Measurements from ENCODE around the gene IGFN1. TPM values are rescaled to one million over a fixed set of nuclear protein-coding genes. Genes with fewer than 3 reads are reported as not detected.

IGFN1 gene
- total and polyA plus RNA-seq, 2 donors (not counting 3 experiments of a cell fraction or from before 2014, with no cell fraction given) = not detected

- no peak overlapping the region for H3K27ac ChIP-seq (ENCODE audit: insufficient read depth, low read depth, low read length)
- H3K27me3 ChIP-seq (ENCODE audit: control insufficient read depth in 2 of 2, insufficient read depth in 2 of 2, low read length in 2 of 2) = peaks cover 2 to 4% of the 10 kb centered on the region in 2 experiments
- no peak overlapping the region for H3K9ac ChIP-seq (replicated peaks; ENCODE audit: extremely low read depth, insufficient read depth, low read length)
- H3K9me1 ChIP-seq (replicated peaks; ENCODE audit: control insufficient read depth, extremely low read depth, insufficient read depth, low read length) = no peaks in the 10 kb centered on the region
- H3K4me1 ChIP-seq (ENCODE audit: control insufficient read depth, extremely low read depth, insufficient read depth, low read length) = no peaks in the 10 kb centered on the region
- no peak overlapping the region for H3K4me3 ChIP-seq (replicated peaks in 1 of 3; ENCODE audit: insufficient read depth in 1 of 3, low read depth in 1 of 3, low read length in 3 of 3)
- FAIRE-seq (no peak), DNase-seq (ENCODE audit: low read depth, low spot score) (no peak)
- no TSS peak for BruUV-seq (replicated peaks)
- H4K20me1 ChIP-seq (replicated peaks; ENCODE audit: control insufficient read depth, extremely low read depth, insufficient read depth, low read length) = no peaks in the 10 kb centered on the region
- no peak overlapping the region for H2AFZ ChIP-seq (ENCODE audit: low read depth, low read length)
- intact Hi-C loops (cut with micrococcal nuclease) (no loop called here), dilution Hi-C loops (cut with MboI; ENCODE audit: extremely low pct_ligation_motif_present, low sequenced_read_pairs) (no loop called here)
- no peaks in the 10 kb centered on the region for H3K79me2 ChIP-seq (ENCODE audit: control insufficient read depth, insufficient read depth, low read length)
- POLR2A ChIA-PET = no interaction called here
- H3K9me3 ChIP-seq (replicated peaks; ENCODE audit: control insufficient read depth, insufficient read depth, low read length) = no peaks in the 10 kb centered on the region
- TF ChIP-seq EZH2 (IDR thresholded peaks at IDR 0.05; ENCODE audit: borderline replicate concordance, low read depth, low read length, severe bottlenecking) (no peak), POLR2A (IDR thresholded peaks at IDR 0.05; ENCODE audit: low read depth, low read length) (no peak), CTCF (IDR thresholded peaks at IDR 0.05; ENCODE audit: extremely low read depth in 1 of 2, insufficient read depth in 1 of 2, low read depth in 1 of 2, low read length in 2 of 2) (no peak), MAX (IDR thresholded peaks at IDR 0.05; ENCODE audit: insufficient read depth, insufficient read length) (no peak), GATA2 (IDR thresholded peaks at IDR 0.05; ENCODE audit: insufficient read depth, insufficient read length, low read depth, low read length) (no peak), JUN (IDR thresholded peaks at IDR 0.05; ENCODE audit: borderline replicate concordance, insufficient read depth, insufficient read length, low read depth) (no peak), MYC (IDR thresholded peaks at IDR 0.05; ENCODE audit: low read depth, low read length) (no peak), FOS (IDR thresholded peaks at IDR 0.05; ENCODE audit: borderline replicate concordance, insufficient read depth, low read length) (no peak), POLR2AphosphoS5 (IDR thresholded peaks at IDR 0.05; ENCODE audit: insufficient read depth, low read depth, low read length) (no peak)
- CTCF ChIA-PET = no interaction called here
- H3K36me3 ChIP-seq (ENCODE audit: control insufficient read depth in 2 of 2, extremely low read depth in 1 of 2, insufficient read depth in 2 of 2, low read length in 2 of 2) = no peaks in the 10 kb centered on the region
- no peak overlapping the region for H3K4me2 ChIP-seq (ENCODE audit: insufficient read depth, low read length)
These were observed 27.2 kb downstream of the IGFN1 start for GRCh38 chr1:201217851-201218250.

Data from endothelial cell of umbilical vein (primary cell).